ENCODE measurements around the gene CAMK1D.

Gene CAMK1D

DNA sequence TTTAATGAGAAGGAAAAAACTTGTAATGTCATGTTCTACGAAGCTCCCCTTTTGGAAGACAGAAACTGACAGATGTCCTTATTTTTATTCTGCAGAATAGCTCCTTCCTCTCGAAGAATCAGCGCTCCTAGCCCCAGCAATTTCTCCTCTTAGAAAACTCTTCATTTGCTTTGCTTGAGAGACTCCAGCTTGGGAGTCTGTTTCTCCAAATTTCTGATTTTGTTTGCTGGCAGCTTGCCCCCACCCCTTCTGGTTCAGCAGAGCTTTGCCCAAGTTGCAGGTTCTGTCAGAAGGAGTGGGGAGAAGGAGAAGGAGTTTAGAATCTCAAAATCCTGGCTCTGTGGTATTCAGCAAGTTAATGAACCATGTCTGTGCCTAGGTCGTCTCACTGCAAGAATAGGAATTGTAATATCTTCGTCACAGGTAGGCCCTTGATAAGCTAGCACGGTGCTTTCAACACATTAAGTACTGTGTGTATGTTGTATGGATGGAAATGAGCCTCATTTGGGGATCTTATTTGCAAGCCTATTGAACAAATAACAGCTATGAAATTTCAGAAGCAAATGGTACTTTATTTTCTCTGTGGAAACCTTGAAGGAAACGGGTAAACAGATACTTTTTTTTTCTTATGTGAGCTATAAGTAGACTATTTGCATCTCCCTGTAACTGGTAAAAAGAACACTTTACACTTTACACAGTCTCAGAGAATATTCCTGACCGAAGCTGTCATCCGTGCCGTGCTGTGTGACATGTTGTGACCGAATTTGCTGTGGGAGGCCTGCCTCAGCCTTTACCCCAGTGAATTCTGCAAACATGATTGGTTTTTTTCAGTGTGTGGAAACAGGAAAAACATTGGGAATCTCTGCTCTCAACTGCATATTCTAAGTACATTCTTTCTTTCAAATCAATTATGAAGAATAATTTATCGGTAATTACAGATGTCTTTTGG is 290.9 kb downstream of the CAMK1D start:
- Histone ChIP-seq H3K4me1 (ENCODE audit: insufficient read depth, low read length, severe bottlenecking) (no peaks in the 10 kb centered on the region), H3K9ac (ENCODE audit: low read length) (no peak overlapping the region), H3K36me3 (ENCODE audit: insufficient read depth, low read length) (no peaks in the 10 kb centered on the region), H3K27me3 (ENCODE audit: insufficient read depth, low read length) (0 out of 2 replicates have a peak, but pooled peaks cover 1% of the 10 kb centered on the region), H3F3A (ENCODE audit: insufficient read depth, low read length) (no peaks in the 10 kb centered on the region), H3K79me2 (ENCODE audit: insufficient read depth, low read length) (no peaks in the 10 kb centered on the region), H3K9me3 (ENCODE audit: low read length) (no peaks in the 10 kb centered on the region), H3K4me3 (ENCODE audit: low read depth, low read length, poor library complexity, severe bottlenecking) (no peak overlapping the region), H2AFZ (ENCODE audit: low read length) (no peak overlapping the region), H3K9me2 (ENCODE audit: low read depth, low read length) (no peaks in the 10 kb centered on the region), H3K4me2 (ENCODE audit: low read length) (no peak overlapping the region), H4K20me1 (ENCODE audit: insufficient read depth, low read length) (no peaks in the 10 kb centered on the region), H3K27ac (ENCODE audit: low read depth, low read length, poor library complexity, severe bottlenecking) (no peak overlapping the region)
- TF ChIP-seq, protein P1, sequence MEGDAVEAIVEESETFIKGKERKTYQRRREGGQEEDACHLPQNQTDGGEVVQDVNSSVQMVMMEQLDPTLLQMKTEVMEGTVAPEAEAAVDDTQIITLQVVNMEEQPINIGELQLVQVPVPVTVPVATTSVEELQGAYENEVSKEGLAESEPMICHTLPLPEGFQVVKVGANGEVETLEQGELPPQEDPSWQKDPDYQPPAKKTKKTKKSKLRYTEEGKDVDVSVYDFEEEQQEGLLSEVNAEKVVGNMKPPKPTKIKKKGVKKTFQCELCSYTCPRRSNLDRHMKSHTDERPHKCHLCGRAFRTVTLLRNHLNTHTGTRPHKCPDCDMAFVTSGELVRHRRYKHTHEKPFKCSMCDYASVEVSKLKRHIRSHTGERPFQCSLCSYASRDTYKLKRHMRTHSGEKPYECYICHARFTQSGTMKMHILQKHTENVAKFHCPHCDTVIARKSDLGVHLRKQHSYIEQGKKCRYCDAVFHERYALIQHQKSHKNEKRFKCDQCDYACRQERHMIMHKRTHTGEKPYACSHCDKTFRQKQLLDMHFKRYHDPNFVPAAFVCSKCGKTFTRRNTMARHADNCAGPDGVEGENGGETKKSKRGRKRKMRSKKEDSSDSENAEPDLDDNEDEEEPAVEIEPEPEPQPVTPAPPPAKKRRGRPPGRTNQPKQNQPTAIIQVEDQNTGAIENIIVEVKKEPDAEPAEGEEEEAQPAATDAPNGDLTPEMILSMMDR (IDR thresholded peaks at IDR 0.05; ENCODE audit: low read length), result no peak
- no peak for TF ChIP-seq EZH2 (IDR thresholded peaks at IDR 0.05; ENCODE audit: borderline replicate concordance, low read length)

DNA sequence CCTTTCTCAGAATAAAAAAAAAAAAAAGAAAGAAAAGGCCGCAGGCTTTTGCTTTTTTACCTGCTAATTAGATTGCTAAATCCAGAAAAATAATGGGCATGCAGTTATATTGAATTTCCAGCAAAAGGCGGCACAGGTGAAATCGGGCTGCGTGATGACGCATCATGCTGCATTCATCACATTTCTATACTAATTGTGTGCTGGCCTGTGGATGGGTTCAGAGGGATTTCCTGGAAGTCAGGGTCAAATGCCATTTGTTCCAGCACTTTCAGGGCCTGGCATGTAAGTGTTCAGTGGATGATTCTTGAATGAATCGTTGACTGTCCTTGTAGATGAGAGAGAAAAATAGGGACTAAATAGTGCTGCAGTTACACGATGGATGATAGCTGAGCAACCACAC is 292.7 kb downstream of the CAMK1D start:
- H3K4me1 ChIP-seq (ENCODE audit: insufficient read depth, low read length, severe bottlenecking), result no peaks in the 10 kb centered on the region
- no peaks in the 10 kb centered on the region for H4K20me1 ChIP-seq (ENCODE audit: insufficient read depth, low read length)
- no peak for TF ChIP-seq EZH2 (IDR thresholded peaks at IDR 0.05; ENCODE audit: borderline replicate concordance, low read length)
- TF ChIP-seq, protein P1 (IDR thresholded peaks at IDR 0.05; ENCODE audit: low read length), result no peak
- no peak overlapping the region for H3K4me3 ChIP-seq (ENCODE audit: low read depth, low read length, poor library complexity, severe bottlenecking)
- no peak overlapping the region for H3K9ac ChIP-seq (ENCODE audit: low read length)
- no peak overlapping the region for H2AFZ ChIP-seq (ENCODE audit: low read length)
- no peaks in the 10 kb centered on the region for H3F3A ChIP-seq (ENCODE audit: insufficient read depth, low read length)
- H3K9me3 ChIP-seq (ENCODE audit: low read length), result no peaks in the 10 kb centered on the region
- H3K9me2 ChIP-seq (ENCODE audit: low read depth, low read length), result no peaks in the 10 kb centered on the region
- no peaks in the 10 kb centered on the region for H3K27me3 ChIP-seq (ENCODE audit: insufficient read depth, low read length)
- no peaks in the 10 kb centered on the region for H3K36me3 ChIP-seq (ENCODE audit: insufficient read depth, low read length)
- H3K4me2 ChIP-seq (ENCODE audit: low read length), result no peak overlapping the region
- H3K27ac ChIP-seq (ENCODE audit: low read depth, low read length, poor library complexity, severe bottlenecking), result no peak overlapping the region
- no peaks in the 10 kb centered on the region for H3K79me2 ChIP-seq (ENCODE audit: insufficient read depth, low read length)

DNA sequence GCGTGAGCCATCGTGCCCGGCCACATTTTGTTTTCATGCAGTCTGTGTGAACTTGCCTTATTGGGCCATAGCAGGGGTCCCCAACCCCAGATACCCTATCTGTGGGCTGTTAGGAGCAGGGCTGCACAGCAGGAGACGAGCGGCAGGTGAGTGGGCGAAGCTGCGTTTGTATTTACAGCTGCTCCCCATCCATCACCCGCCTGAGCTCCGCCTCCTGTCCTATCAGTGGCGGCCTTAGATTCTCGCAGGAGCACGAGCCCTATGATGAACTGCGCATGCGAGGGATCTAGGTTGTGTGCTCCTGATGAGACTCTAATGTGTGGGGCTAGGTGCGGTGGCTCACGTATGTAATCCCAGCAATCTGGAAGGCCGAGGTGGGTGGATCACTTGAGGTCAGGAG is 293.9 kb downstream of the CAMK1D start:
- no peak overlapping the region for H3K9ac ChIP-seq (ENCODE audit: low read length)

More for the DNA sequence above, 293.9 kb downstream of the CAMK1D start:
- Histone ChIP-seq H3K4me3 (ENCODE audit: low read depth, low read length, poor library complexity, severe bottlenecking) (no peak overlapping the region), H3K4me1 (ENCODE audit: insufficient read depth, low read length, severe bottlenecking) (no peaks in the 10 kb centered on the region), H3K27ac (ENCODE audit: low read depth, low read length, poor library complexity, severe bottlenecking) (no peak overlapping the region), H3K9me3 (ENCODE audit: low read length) (no peaks in the 10 kb centered on the region), H3F3A (ENCODE audit: insufficient read depth, low read length) (no peaks in the 10 kb centered on the region), H3K9me2 (ENCODE audit: low read depth, low read length) (no peaks in the 10 kb centered on the region), H4K20me1 (ENCODE audit: insufficient read depth, low read length) (no peaks in the 10 kb centered on the region), H3K4me2 (ENCODE audit: low read length) (no peak overlapping the region), H3K27me3 (ENCODE audit: insufficient read depth, low read length) (no peaks in the 10 kb centered on the region), H3K36me3 (ENCODE audit: insufficient read depth, low read length) (no peaks in the 10 kb centered on the region), H2AFZ (ENCODE audit: low read length) (no peak overlapping the region), H3K79me2 (ENCODE audit: insufficient read depth, low read length) (no peaks in the 10 kb centered on the region)
- TF ChIP-seq, protein P1 (IDR thresholded peaks at IDR 0.05; ENCODE audit: low read length), result no peak
- TF ChIP-seq EZH2 (IDR thresholded peaks at IDR 0.05; ENCODE audit: borderline replicate concordance, low read length), result no peak
